Activated CD4-positive, alpha-beta memory T cell treated with anti-CD3 and anti-CD28 coated beads, Interleukin-2, amount 10 ng/mL, durations not matched to agents 7 days and 5 days (primary cell): ENCODE results near the gene KSR2. TPM values are rescaled to one million over a fixed set of nuclear protein-coding genes. Genes with fewer than 3 reads are reported as not detected.
A peak's percentile ranks its signal among the peaks of the same experiment; 100 is the strongest.
"Not testable (repeated sequence)": the region's sequence is repeated elsewhere in the genome, so short reads cannot be mapped to it uniquely, and the experiment has no call there.

Experiments
- CTCF ChIA-PET: fragments of 350-600 bp; sonication (Branson Sonifier 250); formaldehyde crosslinking; loops from one replicate; lab custom pipeline; 2021; ENCODE audit warnings: antibody characterized with exemption, inconsistent platforms; lab: Charles Lee
- POLR2A ChIA-PET: fragments of 350-600 bp; sonication (Branson Sonifier 250); formaldehyde crosslinking; loops from one replicate; lab custom pipeline; 2021; ENCODE audit warnings: antibody characterized with exemption; lab: Charles Lee
- DNase-seq: peaks from one replicate; pipeline ENCODE4 v3.0.0-alpha.2; 2020
- H3K27ac Mint-ChIP-seq: one replicate; pipeline ENCODE4 v1.8.0; 2021; ENCODE audit warnings: mild to moderate bottlenecking, mixed read lengths
- H3K27me3 Mint-ChIP-seq: one replicate; pipeline ENCODE4 v1.8.0; 2021; ENCODE audit warnings: mixed read lengths
- H3K36me3 Mint-ChIP-seq: one replicate; pipeline ENCODE4 v1.8.0; 2021; ENCODE audit warnings: low read depth, mixed read lengths
- H3K4me1 Mint-ChIP-seq: one replicate; pipeline ENCODE4 v1.8.0; 2021; ENCODE audit warnings: mixed read lengths
- H3K4me3 Mint-ChIP-seq: one replicate; pipeline ENCODE4 v1.8.0; 2021; ENCODE audit warnings: mild to moderate bottlenecking, mixed read lengths
- H3K9me3 Mint-ChIP-seq: one replicate; pipeline ENCODE4 v1.8.0; 2021; ENCODE audit warnings: mixed read lengths
- total RNA-seq, 2 experiments: library from RNA; stranded (reverse); gene quantifications; one replicate each; pipeline ENCODE4 v1.2.3, GENCODE V29; 2021

The KSR2 gene
- not detected for total RNA-seq

DNA sequence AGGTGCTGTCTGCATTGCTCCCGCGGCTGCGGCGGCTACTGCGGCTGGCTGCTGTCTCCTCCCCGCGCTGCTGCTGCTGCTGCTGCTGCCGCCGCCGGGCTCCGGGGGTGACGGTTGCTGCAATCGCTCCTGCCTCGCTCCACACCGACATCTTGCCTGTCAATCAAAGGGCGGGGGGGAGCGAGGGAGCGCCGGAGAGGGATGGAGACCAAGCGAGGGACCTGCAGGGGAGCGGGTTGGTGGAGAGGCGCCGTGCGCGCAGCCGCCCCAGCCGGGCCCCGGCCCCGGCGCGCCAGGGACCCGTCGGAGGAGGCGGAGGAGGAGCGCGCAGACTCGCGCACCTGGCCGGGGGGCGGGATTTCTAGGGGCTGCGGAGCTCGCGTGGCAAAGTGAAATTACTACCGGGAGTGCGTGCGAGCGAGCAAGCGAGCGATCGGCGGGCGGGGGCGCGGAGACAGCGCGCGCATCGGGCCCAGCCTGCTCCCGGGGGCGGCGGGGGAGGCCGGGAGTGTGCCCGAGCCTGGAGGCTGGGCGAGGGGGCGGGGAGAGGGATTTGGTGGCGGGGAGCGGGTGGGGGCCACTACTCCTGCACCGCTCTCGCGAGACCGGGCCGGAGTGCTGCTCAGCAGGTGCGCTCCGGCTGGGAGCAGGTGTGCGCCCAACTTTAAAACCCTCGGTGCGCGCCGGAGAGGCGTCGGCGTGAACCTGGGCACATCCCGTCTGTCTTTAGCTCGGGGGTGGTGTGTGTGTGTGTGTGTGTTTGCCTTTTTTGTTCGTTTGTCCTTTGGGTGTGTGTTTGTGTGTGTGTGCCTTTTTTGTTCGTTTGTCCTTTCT is at the start of gene KSR2:
Gene KSR2, minus strand, starts transcription at position 165 of the 834 bp plus-strand sequence. CDS start 735 bp downstream, outside the sequence.
- Mint-ChIP-seq H3K9me3 (peaks cover 15% of the 10 kb centered on the region), H3K4me3 (peak within 1 kb of the TSS; percentile 68), H3K4me1 (peaks cover 6% of the 10 kb centered on the region), H3K36me3 (peaks cover 8% of the 10 kb centered on the region), H3K27ac (no peak within 1 kb of the TSS), H3K27me3 (peaks cover 53% of the 10 kb centered on the region)
- ChIA-PET CTCF (interaction anchor here (1.2 kb wide), 1 partner anchor 47 kb away, joined by 3 read pairs; the partner anchor contains the start of gene RFC5), POLR2A (no interaction called here)
- DNase-seq: peak; percentile 36

DNA sequence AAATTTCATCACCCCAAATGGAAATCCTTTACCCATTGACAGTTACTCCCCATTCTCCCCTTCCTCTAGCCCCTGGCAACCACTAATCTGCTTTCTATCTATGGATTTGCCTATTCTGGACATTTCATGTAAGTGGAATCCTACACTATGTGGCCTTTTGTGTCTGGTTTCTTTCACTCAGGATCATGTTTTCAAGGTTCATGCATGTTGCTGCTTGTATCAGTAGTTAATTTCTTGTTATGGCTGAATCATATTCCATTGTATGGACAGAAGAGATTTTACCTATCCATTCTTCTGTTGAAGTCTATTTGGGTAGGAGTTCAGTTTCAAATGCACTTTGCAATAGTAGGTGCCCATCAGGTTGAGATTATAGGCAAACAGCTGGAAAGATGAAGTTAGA is 49.1 kb upstream of the KSR2 start:
- Mint-ChIP-seq H3K27ac (peak overlapping the region; percentile 26), H3K9me3 (no peaks in the 10 kb centered on the region), H3K4me1 (peaks cover 33% of the 10 kb centered on the region), H3K27me3 (peaks cover 4% of the 10 kb centered on the region), H3K36me3 (peaks cover 47% of the 10 kb centered on the region), H3K4me3 (peak overlapping the region; percentile 74)
- DNase-seq: no peak
- CTCF ChIA-PET: interaction anchor here (1.2 to 3.0 kb wide), 3 partner anchors 37 to 359 kb away, joined by 4 to 14 read pairs (median 11); partner anchors contain the start of gene SUDS3
- POLR2A ChIA-PET: interaction anchor here (1.1 to 2.4 kb wide), 6 partner anchors 11 to 119 kb away, joined by 3 to 40 read pairs (median 9); partner anchors contain the start of genes PEBP1 and WSB2

DNA sequence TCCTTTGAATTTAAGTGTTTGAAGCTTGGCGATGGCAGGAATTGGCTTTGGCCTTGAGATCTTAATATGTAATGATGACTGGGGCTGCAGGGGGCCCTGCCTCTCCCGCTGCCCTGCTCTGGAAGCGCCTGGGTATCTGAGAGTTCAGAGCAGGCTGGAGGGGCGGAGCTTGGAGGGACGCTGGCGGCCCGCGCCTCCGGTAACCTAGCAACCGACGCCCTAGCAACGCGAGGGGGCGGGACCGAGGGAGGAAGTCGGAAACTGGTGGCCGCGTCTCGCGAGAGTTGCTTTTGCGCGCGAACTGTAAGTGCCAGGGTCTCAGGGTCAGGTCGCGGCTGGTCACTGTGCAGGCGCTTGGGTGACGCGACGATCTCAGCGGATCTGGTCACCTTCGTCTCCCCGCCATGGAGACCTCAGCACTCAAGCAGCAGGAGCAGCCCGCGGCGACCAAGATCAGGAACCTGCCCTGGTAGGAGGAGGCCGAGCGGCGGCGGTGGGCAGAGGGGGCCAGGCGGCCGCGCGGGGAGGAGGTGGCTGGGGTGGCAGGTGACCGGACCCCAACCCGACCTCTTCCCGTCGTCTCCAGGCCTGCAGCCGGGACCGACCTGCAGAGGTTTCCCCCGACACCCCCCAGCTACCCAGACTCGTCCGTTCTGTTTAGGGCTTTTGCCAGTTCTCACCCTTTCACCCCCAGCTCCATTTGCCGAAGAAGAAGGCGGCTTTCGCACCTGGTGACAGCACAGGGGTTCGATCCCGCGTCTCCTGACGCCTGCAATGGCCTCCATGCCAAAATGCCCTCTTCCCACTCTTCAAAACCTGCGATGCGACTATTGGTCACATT is 47.9 kb upstream of the KSR2 start, which contains the start of gene RFC5:
Gene RFC5, plus strand, starts transcription at position 280 of the 841 bp plus-strand sequence. Its CDS starts 125 bp downstream, at position 405.
- ChIA-PET CTCF (interaction anchor here (0.5 to 3.0 kb wide), 8 partner anchors 39 to 821 kb away, joined by 3 to 14 read pairs (median 4); partner anchors contain the start of genes KSR2 and SUDS3), POLR2A (interaction anchor here (1.0 to 2.4 kb wide), 10 partner anchors 12 to 359 kb away, joined by 3 to 40 read pairs (median 6); partner anchors contain the start of genes PEBP1, SUDS3 and WSB2)
- peak within 1 kb of the TSS; percentile 84 for H3K4me3 Mint-ChIP-seq
- H3K9me3 Mint-ChIP-seq: no peaks in the 10 kb centered on the region
- peaks cover 29% of the 10 kb centered on the region for H3K4me1 Mint-ChIP-seq
- H3K27ac Mint-ChIP-seq: peak within 1 kb of the TSS; percentile 84
- peaks cover 36% of the 10 kb centered on the region for H3K36me3 Mint-ChIP-seq
- peaks cover 4% of the 10 kb centered on the region for H3K27me3 Mint-ChIP-seq
- DNase-seq: peak; percentile 98

DNA sequence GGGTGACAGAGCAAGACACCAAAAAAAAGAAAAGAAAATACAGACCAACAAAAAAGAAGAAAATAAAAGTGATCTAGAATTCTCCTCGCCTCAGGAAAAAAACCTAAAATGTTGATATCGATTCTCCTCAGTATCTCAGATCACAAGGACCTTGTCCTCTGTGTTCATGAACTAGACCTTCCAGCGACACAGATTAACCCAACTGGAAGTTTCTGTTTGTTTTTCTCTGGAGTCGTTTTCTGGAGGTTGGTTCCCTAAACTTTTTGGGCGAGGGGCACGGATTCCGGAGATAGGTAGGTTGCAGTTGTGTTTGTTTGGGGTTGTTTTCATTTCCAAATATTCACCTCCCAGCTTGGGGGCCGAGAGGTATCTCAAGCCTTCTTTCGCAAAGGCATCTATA is 47.2 kb upstream of the KSR2 start:
- H3K36me3 Mint-ChIP-seq: peaks cover 30% of the 10 kb centered on the region
- peaks cover 29% of the 10 kb centered on the region for H3K4me1 Mint-ChIP-seq

DNA sequence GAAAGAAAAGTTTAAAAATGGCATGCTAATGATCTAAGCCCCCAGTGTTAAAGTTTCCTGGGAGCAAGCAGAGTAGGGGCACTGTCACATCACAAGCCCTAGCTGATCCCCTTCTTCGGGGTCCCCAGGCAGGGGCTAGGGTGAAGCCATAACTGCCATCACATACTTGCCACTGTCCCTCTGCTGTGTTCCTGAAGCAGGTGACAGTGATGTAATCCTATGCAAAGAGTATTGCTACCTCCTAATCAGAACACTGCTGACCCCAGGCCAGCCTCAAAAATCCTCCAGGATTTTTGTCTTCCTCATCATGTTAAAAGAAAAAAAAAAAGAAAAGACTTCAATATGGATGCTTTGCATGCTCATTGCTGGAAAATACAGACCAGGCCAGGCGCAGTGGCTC is 46.5 kb upstream of the KSR2 start:
- peaks cover 24% of the 10 kb centered on the region for H3K36me3 Mint-ChIP-seq
- no peak overlapping the region for H3K4me3 Mint-ChIP-seq
- H3K9me3 Mint-ChIP-seq: no peaks in the 10 kb centered on the region
- no peak overlapping the region for H3K27ac Mint-ChIP-seq
- DNase-seq: no peak
- H3K27me3 Mint-ChIP-seq: peaks cover 4% of the 10 kb centered on the region
- CTCF ChIA-PET: no interaction called here
- POLR2A ChIA-PET: no interaction called here
- H3K4me1 Mint-ChIP-seq: peaks cover 29% of the 10 kb centered on the region

More for the DNA sequence above, 47.2 kb upstream of the KSR2 start:
- peak overlapping the region; percentile 84 for H3K4me3 Mint-ChIP-seq
- POLR2A ChIA-PET: interaction anchor here (1.0 to 2.4 kb wide), 8 partner anchors 13 to 360 kb away, joined by 3 to 40 read pairs (median 6); partner anchors contain the start of genes PEBP1, SUDS3 and WSB2
- no peak for DNase-seq
- H3K27ac Mint-ChIP-seq: no peak overlapping the region
- H3K27me3 Mint-ChIP-seq: peaks cover 4% of the 10 kb centered on the region
- no peaks in the 10 kb centered on the region for H3K9me3 Mint-ChIP-seq
- CTCF ChIA-PET: interaction anchor here (0.6 to 3.0 kb wide), 7 partner anchors 39 to 822 kb away, joined by 3 to 14 read pairs (median 6); partner anchors contain the start of genes KSR2 and SUDS3

DNA sequence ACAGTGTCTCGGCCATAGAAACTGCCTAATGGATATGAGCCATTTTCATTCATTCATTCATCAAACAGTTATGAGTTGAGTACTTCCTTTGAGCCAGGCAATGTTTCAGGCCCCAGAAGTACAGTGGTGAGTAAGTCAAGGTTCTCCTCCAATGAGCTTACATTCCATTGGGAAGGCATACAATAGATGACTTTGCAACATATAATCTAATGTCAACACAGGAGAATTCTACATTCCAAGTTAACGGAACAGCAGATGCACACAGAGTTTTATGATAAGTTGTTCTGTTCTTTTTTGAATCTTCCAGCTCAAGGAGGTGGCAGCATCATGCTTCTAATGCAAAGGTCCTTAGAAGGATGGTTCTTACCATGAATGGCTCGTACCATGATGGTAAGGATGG is 44.5 kb upstream of the KSR2 start:
- H3K27me3 Mint-ChIP-seq: peaks cover 4% of the 10 kb centered on the region
- CTCF ChIA-PET: no interaction called here
- DNase-seq: no peak
- H3K27ac Mint-ChIP-seq: no peak overlapping the region
- no peaks in the 10 kb centered on the region for H3K9me3 Mint-ChIP-seq
- POLR2A ChIA-PET: no interaction called here
- peaks cover 20% of the 10 kb centered on the region for H3K4me1 Mint-ChIP-seq
- H3K36me3 Mint-ChIP-seq: peaks cover 6% of the 10 kb centered on the region
- H3K4me3 Mint-ChIP-seq: no peak overlapping the region

DNA sequence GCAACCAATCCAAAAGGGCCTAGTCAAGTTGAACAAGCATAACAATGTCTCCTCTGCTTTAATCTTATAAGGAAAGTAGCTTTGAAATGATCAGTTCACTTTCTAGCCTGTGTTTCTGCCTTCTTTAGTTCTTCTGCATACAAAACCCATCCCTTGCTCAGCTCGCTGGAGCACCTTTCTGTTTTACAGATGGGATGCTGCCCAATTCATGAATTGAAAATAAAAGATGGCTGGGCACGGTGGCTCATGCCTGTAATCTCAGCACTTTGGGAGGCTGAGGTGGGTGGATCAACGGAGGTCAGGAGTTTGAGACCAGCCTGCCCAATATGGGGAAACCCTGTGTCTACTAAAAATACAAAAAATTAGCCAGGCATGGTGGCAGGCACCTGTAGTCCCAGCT is 43.2 kb upstream of the KSR2 start:
- Mint-ChIP-seq H3K4me3 (no peak overlapping the region), H3K36me3 (no peaks in the 10 kb centered on the region), H3K27ac (no peak overlapping the region), H3K9me3 (no peaks in the 10 kb centered on the region), H3K4me1 (peaks cover 10% of the 10 kb centered on the region), H3K27me3 (peaks cover 4% of the 10 kb centered on the region)
- no peak for DNase-seq
- POLR2A ChIA-PET: no interaction called here
- CTCF ChIA-PET: no interaction called here

DNA sequence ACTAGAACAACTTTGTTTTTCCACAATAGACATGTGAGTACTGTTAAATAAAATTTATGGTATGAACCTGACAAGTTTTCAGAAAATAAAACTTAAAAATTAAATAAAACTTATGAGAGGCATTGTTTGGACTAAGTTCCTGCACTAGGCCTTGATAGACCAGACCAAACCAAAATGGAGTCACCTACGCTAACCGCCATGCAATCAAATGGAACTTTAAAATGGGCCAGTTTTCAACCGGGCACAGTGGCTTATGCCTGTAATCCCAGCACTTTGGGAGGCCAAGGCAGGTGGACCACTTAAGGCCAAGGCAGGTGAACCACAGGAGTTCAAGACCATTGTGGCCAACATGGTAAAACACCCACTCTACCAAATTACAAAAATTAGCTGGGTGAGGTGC is 42.6 kb upstream of the KSR2 start:
- Mint-ChIP-seq H3K9me3 (no peaks in the 10 kb centered on the region), H3K27ac (no peak overlapping the region), H3K4me3 (no peak overlapping the region), H3K4me1 (peaks cover 7% of the 10 kb centered on the region), H3K36me3 (no peaks in the 10 kb centered on the region), H3K27me3 (peaks cover 4% of the 10 kb centered on the region)
- ChIA-PET POLR2A (no interaction called here), CTCF (no interaction called here)
- no peak for DNase-seq

DNA sequence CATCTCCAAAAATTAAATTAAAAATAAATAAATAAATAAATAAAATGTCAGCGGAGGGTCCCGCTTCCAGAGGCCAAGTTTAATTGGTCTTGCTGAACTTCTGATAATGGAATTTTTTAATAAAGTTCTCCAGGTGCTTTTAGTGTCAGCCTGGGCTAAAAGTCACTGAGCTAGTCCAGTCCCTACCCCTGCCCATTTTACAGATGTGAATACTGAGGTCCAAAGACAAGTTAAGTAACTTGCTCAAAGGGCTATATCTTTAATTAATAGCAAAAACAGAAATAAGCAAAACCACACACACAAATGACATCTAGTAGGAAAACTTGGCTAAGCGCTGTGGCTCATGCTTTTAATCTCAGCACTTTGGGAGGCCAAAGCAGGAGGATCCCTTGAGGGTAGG is 42.1 kb upstream of the KSR2 start:
- CTCF ChIA-PET: no interaction called here
- Mint-ChIP-seq H3K9me3 (no peaks in the 10 kb centered on the region), H3K36me3 (no peaks in the 10 kb centered on the region), H3K4me1 (peaks cover 2% of the 10 kb centered on the region), H3K27me3 (peaks cover 4% of the 10 kb centered on the region), H3K4me3 (no peak overlapping the region), H3K27ac (no peak overlapping the region)
- POLR2A ChIA-PET: no interaction called here
- DNase-seq: no peak

DNA sequence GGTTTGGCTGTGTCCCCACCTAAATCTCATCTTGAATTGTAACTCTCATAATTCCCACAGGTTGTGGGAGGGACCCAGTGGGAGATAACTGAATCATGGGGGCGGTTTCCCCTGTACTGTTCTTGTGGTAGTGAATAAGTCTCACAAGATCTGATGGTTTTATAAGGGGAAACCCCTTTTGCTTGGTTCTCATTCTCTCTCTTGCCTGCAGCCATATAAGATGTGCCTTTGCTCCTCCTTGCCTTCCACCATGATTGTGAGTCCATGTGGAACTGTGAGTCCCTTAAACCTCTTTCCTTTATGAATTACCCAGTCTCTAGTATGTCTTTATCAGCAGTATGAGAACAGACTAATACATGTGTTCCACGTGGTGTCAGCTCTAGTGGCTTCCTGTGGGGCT is 31.0 kb upstream of the KSR2 start:
- not testable (repeated sequence) for H3K4me1 Mint-ChIP-seq, DNase-seq, H3K9me3 Mint-ChIP-seq, H3K4me3 Mint-ChIP-seq, H3K36me3 Mint-ChIP-seq, H3K27me3 Mint-ChIP-seq, H3K27ac Mint-ChIP-seq
- CTCF ChIA-PET: interaction anchor here (1.0 kb wide), 1 partner anchor 27 kb away, joined by 3 read pairs; no protein-coding TSS in a partner anchor
- POLR2A ChIA-PET: interaction anchor here (1.4 kb wide), 1 partner anchor 17 kb away, joined by 3 read pairs; the partner anchor contains the start of gene RFC5

DNA sequence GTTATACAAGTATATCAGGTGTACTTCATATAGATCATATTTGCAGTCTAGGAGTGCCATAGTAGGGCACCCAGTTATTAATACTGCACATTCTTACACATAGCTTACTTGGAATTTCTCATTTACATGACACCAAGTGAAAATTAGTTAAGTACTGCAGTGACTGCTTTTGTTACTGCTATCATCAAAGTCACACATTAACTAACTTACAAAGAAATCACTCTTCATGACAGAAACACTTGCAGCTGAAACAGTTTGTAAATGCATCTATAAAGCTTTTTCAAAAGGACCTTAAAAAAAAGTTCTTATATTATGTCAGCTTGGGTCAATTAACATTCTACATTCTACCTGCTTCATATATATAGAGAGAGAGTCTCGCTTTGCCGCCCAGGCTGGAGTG is 29.9 kb upstream of the KSR2 start:
- ChIA-PET CTCF (no interaction called here), POLR2A (interaction anchor here (1.4 kb wide), 1 partner anchor 18 kb away, joined by 3 read pairs; the partner anchor contains the start of gene RFC5)
- H3K27ac Mint-ChIP-seq: no peak overlapping the region
- no peaks in the 10 kb centered on the region for H3K36me3 Mint-ChIP-seq
- H3K27me3 Mint-ChIP-seq: no peaks in the 10 kb centered on the region
- no peak for DNase-seq
- peaks cover 3% of the 10 kb centered on the region for H3K9me3 Mint-ChIP-seq
- H3K4me1 Mint-ChIP-seq: no peaks in the 10 kb centered on the region
- no peak overlapping the region for H3K4me3 Mint-ChIP-seq
